Panc1 (cell line): Measurements from ENCODE around the gene RBBP5. TPM values are rescaled to one million over a fixed set of nuclear protein-coding genes. Genes with fewer than 3 reads are reported as not detected.

Experiments
- ATAC-seq: fragments of 200-7000 bp; cut with Tn5 transposase; 2 replicates; pipeline ENCODE4 v1.9.1; 2020; ENCODE audit warnings: mild to moderate bottlenecking, moderate library complexity
- BruUV-seq: library from RNA; stranded (reverse); fragments of 400-500 nt; replicated peaks from 2 replicates; lab custom pipeline; 2021; lab: Mats Ljungman, UMichigan
- CTCF ChIA-PET: fragments of 300-600 bp; sonication (Branson Sonifier 250); formaldehyde crosslinking; loops from one replicate; lab custom pipeline; 2022; ENCODE audit warnings: antibody characterized with exemption; lab: Charles Lee
- POLR2A ChIA-PET: fragments of 300-600 bp; sonication (Branson Sonifier 250); formaldehyde crosslinking; loops from one replicate; lab custom pipeline; 2022; ENCODE audit warnings: antibody characterized with exemption; lab: Charles Lee
- DNase-seq: peaks from one replicate; pipeline ENCODE4 v3.0.0-alpha.2; 2010; ENCODE audit warnings: low read depth, low spot score
- H3K27ac ChIP-seq: 2 replicates; pipeline ENCODE4 v1.5.1; 2011; ENCODE audit warnings: mild to moderate bottlenecking, low read length, inconsistent platforms
- H3K27me3 ChIP-seq: fragments of 200-500 bp; sonication (Bioruptor generic); 2 replicates; pipeline ENCODE4 v1.6.0; 2014; ENCODE audit warnings: low read length, inconsistent platforms; ENCODE audit not compliant: control insufficient read depth, insufficient read depth
- H3K36me3 ChIP-seq: fragments of 200-500 bp; sonication (Bioruptor generic); 2 replicates; pipeline ENCODE4 v1.5.1; 2014; ENCODE audit warnings: inconsistent platforms, mild to moderate bottlenecking, low read length, moderate library complexity; ENCODE audit not compliant: control insufficient read depth, insufficient read depth
- H3K4me1 ChIP-seq: 2 replicates; pipeline ENCODE4 v1.5.1; 2011; ENCODE audit warnings: inconsistent platforms, mild to moderate bottlenecking, low read length, moderate library complexity; ENCODE audit not compliant: control insufficient read depth, insufficient read depth
- H3K4me3 ChIP-seq, 2 experiments: 2 replicates each; pipeline ENCODE4 v1.5.1; 2011 to 2012; ENCODE audit warnings: low read depth in 2 of 2, low read length in 2 of 2, mild to moderate bottlenecking in 2 of 2, inconsistent platforms in 1 of 2, moderate library complexity in 1 of 2
- H3K9me3 ChIP-seq: fragments of 200-500 bp; sonication (Bioruptor generic); 2 replicates; pipeline ENCODE4 v1.5.1; 2014; ENCODE audit warnings: low read depth, mild to moderate bottlenecking, inconsistent platforms, low read length, moderate library complexity; ENCODE audit not compliant: control insufficient read depth, insufficient read depth
- POLR2AphosphoS5 ChIP-seq: IDR thresholded peaks from 2 replicates; pipeline ENCODE4 v1.6.1; 2012; ENCODE audit warnings: mild to moderate bottlenecking, low read depth, low read length, moderate library complexity
- SIN3A ChIP-seq: IDR thresholded peaks from 2 replicates; pipeline ENCODE4 v1.6.1; 2012; ENCODE audit warnings: low read depth, mild to moderate bottlenecking, low read length, moderate library complexity, borderline replicate concordance; ENCODE audit not compliant: insufficient read depth
- TCF7L2 ChIP-seq: IDR thresholded peaks from 2 replicates; pipeline ENCODE4 v1.6.1; 2011; ENCODE audit warnings: mild to moderate bottlenecking, low read depth, low read length, inconsistent platforms
- in situ Hi-C: cut with HindIII; loops from 2 replicates; pipeline ENCODE4 v1.10.0; 2016; ENCODE audit warnings: low sequenced_read_pairs, low pct_unique_long_range_greater_than_20kb
- intact Hi-C: fragments of 100-400 bp; cut with micrococcal nuclease; formaldehyde crosslinking; loops from one replicate; pipeline ENCODE4 v1.10.0; 2022; ENCODE audit not compliant: unreplicated experiment
- total RNA-seq: library from RNA; stranded (reverse); gene quantifications from one replicate; pipeline ENCODE4 v1.2.1, GENCODE V29; 2021; ENCODE audit not compliant: unreplicated experiment
- TF ChIP-seq, protein P1 (sequence below): fragments of 450-650 bp; IDR thresholded peaks from 2 replicates; pipeline ENCODE4 v1.5.1; 2017; ENCODE audit warnings: mild to moderate bottlenecking
- TF ChIP-seq, protein P2 (sequence below), 2 experiments: IDR thresholded peaks; 2 replicates each; pipeline ENCODE4 v1.6.1; 2011 to 2012; ENCODE audit warnings: low read depth in 2 of 2, control low read depth in 1 of 2, low read length in 1 of 2, mild to moderate bottlenecking in 1 of 2, moderate library complexity in 1 of 2; ENCODE audit not compliant: insufficient read depth in 1 of 2

Gene RBBP5
- total RNA-seq, 1 experiment from 2014 or later, result 22.2 TPM

DNA sequence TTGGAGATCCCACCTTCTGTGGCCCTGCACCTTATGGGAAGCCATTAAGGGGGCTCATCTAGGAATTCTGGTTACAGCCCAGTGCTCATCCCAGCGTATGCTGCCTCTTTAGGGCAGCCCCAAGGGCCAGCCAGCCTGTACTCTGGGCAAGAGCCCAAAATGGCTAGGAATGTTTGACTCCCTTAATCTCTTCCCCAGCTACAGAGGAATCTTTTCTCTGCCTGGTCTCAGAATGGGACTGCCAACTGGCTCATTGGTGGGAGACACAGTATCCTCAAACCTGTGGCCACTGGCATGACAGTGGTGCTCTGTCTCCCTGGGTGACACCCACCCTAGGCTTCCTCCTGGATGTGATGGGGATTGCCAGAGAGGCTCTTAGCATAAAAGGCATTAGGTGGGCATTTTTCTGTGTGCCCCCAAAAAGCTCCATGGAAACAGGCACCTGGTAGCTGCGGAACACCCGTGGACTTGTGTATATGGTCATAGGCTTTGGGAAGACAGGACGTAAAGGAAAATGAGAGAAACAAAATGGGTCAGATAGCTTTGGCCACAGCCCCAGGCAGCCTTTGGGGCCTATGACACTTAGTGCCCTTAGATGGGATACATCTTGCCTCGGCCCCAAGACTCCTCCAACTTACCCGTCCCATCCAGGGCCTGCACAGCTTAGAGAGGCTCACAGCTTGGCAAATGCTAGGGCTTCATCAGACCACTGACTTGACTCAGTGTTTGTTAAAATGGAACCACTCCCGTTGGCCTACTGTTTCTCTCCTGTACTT lies 44.4 kb downstream of the RBBP5 start:
- Histone ChIP-seq H3K4me1 (no peaks in the 10 kb centered on the region), H3K9me3 (no peaks in the 10 kb centered on the region), H3K27me3 (no peaks in the 10 kb centered on the region), H3K27ac (no peak overlapping the region), H3K4me3 (no peak overlapping the region), H3K36me3 (no peaks in the 10 kb centered on the region)
- in situ Hi-C loops, result no loop called here
- DNase-seq (no peak), ATAC-seq (no peak)
- ChIA-PET POLR2A (no interaction called here), CTCF (interaction anchor here (0.8 kb wide), 1 partner anchor 16 kb away, joined by 3 read pairs; no protein-coding TSS in a partner anchor)
- BruUV-seq, result no TSS peak
- no peak for TF ChIP-seq SIN3A
- TF ChIP-seq, protein P1, sequence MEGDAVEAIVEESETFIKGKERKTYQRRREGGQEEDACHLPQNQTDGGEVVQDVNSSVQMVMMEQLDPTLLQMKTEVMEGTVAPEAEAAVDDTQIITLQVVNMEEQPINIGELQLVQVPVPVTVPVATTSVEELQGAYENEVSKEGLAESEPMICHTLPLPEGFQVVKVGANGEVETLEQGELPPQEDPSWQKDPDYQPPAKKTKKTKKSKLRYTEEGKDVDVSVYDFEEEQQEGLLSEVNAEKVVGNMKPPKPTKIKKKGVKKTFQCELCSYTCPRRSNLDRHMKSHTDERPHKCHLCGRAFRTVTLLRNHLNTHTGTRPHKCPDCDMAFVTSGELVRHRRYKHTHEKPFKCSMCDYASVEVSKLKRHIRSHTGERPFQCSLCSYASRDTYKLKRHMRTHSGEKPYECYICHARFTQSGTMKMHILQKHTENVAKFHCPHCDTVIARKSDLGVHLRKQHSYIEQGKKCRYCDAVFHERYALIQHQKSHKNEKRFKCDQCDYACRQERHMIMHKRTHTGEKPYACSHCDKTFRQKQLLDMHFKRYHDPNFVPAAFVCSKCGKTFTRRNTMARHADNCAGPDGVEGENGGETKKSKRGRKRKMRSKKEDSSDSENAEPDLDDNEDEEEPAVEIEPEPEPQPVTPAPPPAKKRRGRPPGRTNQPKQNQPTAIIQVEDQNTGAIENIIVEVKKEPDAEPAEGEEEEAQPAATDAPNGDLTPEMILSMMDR, result no peak
- no peak for TF ChIP-seq TCF7L2
- TF ChIP-seq, protein P2, sequence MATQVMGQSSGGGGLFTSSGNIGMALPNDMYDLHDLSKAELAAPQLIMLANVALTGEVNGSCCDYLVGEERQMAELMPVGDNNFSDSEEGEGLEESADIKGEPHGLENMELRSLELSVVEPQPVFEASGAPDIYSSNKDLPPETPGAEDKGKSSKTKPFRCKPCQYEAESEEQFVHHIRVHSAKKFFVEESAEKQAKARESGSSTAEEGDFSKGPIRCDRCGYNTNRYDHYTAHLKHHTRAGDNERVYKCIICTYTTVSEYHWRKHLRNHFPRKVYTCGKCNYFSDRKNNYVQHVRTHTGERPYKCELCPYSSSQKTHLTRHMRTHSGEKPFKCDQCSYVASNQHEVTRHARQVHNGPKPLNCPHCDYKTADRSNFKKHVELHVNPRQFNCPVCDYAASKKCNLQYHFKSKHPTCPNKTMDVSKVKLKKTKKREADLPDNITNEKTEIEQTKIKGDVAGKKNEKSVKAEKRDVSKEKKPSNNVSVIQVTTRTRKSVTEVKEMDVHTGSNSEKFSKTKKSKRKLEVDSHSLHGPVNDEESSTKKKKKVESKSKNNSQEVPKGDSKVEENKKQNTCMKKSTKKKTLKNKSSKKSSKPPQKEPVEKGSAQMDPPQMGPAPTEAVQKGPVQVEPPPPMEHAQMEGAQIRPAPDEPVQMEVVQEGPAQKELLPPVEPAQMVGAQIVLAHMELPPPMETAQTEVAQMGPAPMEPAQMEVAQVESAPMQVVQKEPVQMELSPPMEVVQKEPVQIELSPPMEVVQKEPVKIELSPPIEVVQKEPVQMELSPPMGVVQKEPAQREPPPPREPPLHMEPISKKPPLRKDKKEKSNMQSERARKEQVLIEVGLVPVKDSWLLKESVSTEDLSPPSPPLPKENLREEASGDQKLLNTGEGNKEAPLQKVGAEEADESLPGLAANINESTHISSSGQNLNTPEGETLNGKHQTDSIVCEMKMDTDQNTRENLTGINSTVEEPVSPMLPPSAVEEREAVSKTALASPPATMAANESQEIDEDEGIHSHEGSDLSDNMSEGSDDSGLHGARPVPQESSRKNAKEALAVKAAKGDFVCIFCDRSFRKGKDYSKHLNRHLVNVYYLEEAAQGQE (IDR thresholded peaks at IDR 0.05; ENCODE audit: insufficient read depth in 1 of 2, low read depth in 2 of 2, low read length in 1 of 2), result no peak
- TF ChIP-seq POLR2AphosphoS5, result no peak
- intact Hi-C loops, result no loop called here

DNA sequence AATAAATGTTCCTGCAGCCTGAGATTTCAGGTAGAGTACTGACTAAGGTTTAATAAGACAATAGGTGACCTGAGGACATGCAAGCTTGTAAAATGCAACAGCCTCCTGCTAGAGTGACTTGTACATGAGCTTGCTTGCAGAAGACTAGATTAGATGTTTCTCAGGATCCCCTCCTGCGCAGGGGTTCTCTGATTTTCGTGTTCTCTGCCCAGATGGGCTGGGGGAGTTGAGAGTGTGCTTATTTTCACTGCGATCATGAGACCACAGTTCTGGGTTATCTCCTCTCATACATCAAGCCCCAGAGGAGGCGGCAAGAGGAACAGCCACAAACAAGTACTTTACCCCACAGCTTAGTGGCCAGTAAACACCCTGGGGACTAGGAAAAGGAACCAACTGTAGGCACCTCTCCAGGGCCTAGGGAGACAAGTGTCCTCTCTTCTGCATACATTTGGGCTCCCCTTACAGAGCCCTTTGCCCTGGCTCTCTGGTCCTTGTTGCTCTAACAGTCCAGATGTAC lies 45.5 kb downstream of the RBBP5 start:
- H3K36me3 ChIP-seq, result no peaks in the 10 kb centered on the region
- DNase-seq (no peak), ATAC-seq (no peak)
- ChIA-PET POLR2A (no interaction called here), CTCF (interaction anchor here (0.8 to 1.8 kb wide), 2 partner anchors 15 kb away, joined by 3 to 7 read pairs; no protein-coding TSS in a partner anchor)
- intact Hi-C loops, result no loop called here
- H3K27me3 ChIP-seq, result no peaks in the 10 kb centered on the region
- no peak overlapping the region for H3K4me3 ChIP-seq
- BruUV-seq, result no TSS peak
- no peaks in the 10 kb centered on the region for H3K4me1 ChIP-seq
- H3K9me3 ChIP-seq, result no peaks in the 10 kb centered on the region
- in situ Hi-C loops, result no loop called here
- H3K27ac ChIP-seq, result no peak overlapping the region
- TF ChIP-seq, protein P2 (IDR thresholded peaks at IDR 0.05; ENCODE audit: insufficient read depth in 1 of 2, low read depth in 2 of 2, low read length in 1 of 2), result no peak
- TF ChIP-seq, protein P1, result no peak
- TF ChIP-seq POLR2AphosphoS5, result no peak
